ENCODE results near the gene RAB44.

RAB44 gene

GRCh38 chr6:36683145-36683655 lies 14.4 kb upstream of the RAB44 start:
- H3K4me3 ChIP-seq (ENCODE audit: low read depth, low read length), result no peak overlapping the region
- no peak for DNase-seq (ENCODE audit: low read depth)
- TF ChIP-seq MAX (IDR thresholded peaks at IDR 0.05; ENCODE audit: low read depth, low read length) (no peak), MYC (IDR thresholded peaks at IDR 0.05; ENCODE audit: low read depth, low read length) (no peak), POLR2A (IDR thresholded peaks at IDR 0.05; ENCODE audit: extremely low read depth, insufficient read length) (no peak), CTCF (IDR thresholded peaks at IDR 0.05; ENCODE audit: low read depth, low read length) (no peak)

- TF ChIP-seq MYC (IDR thresholded peaks at IDR 0.05; ENCODE audit: low read depth, low read length), result no peak
- H3K4me3 ChIP-seq (ENCODE audit: low read depth, low read length), result no peak overlapping the region
These were observed 13.8 kb upstream of the RAB44 start for GRCh38 chr6:36683656-36684446.

GRCh38 chr6:36684447-36684812 lies 13.2 kb upstream of the RAB44 start:
- DNase-seq (ENCODE audit: low read depth), result no peak
- TF ChIP-seq POLR2A (IDR thresholded peaks at IDR 0.05; ENCODE audit: extremely low read depth, insufficient read length) (no peak), CTCF (IDR thresholded peaks at IDR 0.05; ENCODE audit: low read depth, low read length) (no peak), MAX (IDR thresholded peaks at IDR 0.05; ENCODE audit: low read depth, low read length) (no peak), MYC (IDR thresholded peaks at IDR 0.05; ENCODE audit: low read depth, low read length) (no peak)
- H3K4me3 ChIP-seq (ENCODE audit: low read depth, low read length), result no peak overlapping the region

More at GRCh38 chr6:36683656-36684446, 13.8 kb upstream of the RAB44 start:
- DNase-seq (ENCODE audit: low read depth), result no peak

- no peak for DNase-seq (ENCODE audit: low read depth)
- no peak for TF ChIP-seq CTCF (IDR thresholded peaks at IDR 0.05; ENCODE audit: low read depth, low read length)
- TF ChIP-seq MYC (IDR thresholded peaks at IDR 0.05; ENCODE audit: low read depth, low read length), result no peak
- TF ChIP-seq POLR2A (IDR thresholded peaks at IDR 0.05; ENCODE audit: extremely low read depth, insufficient read length), result no peak
- TF ChIP-seq MAX (IDR thresholded peaks at IDR 0.05; ENCODE audit: low read depth, low read length), result no peak
These were observed 12.3 kb upstream of the RAB44 start for GRCh38 chr6:36685166-36685924.

GRCh38 chr6:36685926-36686667 lies 11.5 kb upstream of the RAB44 start:
- DNase-seq (ENCODE audit: low read depth), result peak; percentile 62
- no peak overlapping the region for H3K4me3 ChIP-seq (ENCODE audit: low read depth, low read length)

More at GRCh38 chr6:36685166-36685924, 12.3 kb upstream of the RAB44 start:
- H3K4me3 ChIP-seq (ENCODE audit: low read depth, low read length), result no peak overlapping the region

More at GRCh38 chr6:36685926-36686667, 11.5 kb upstream of the RAB44 start:
- TF ChIP-seq MYC (IDR thresholded peaks at IDR 0.05; ENCODE audit: low read depth, low read length), result no peak
- no peak for TF ChIP-seq MAX (IDR thresholded peaks at IDR 0.05; ENCODE audit: low read depth, low read length)
- TF ChIP-seq CTCF (IDR thresholded peaks at IDR 0.05; ENCODE audit: low read depth, low read length), result peak; percentile 6
- no peak for TF ChIP-seq POLR2A (IDR thresholded peaks at IDR 0.05; ENCODE audit: extremely low read depth, insufficient read length)
